Kidney epithelial cell (primary cell): Measurements from ENCODE around the gene TBX4. TPM values are rescaled to one million over a fixed set of nuclear protein-coding genes. Genes with fewer than 3 reads are reported as not detected.

ENCODE experiments used
- DNase-seq: peaks from one replicate; pipeline ENCODE4 v3.0.0-alpha.2; 2010; ENCODE audit warnings: low read depth
- H3K27me3 ChIP-seq: 2 replicates; pipeline ENCODE4 v1.6.0; 2011; ENCODE audit warnings: low read length; ENCODE audit not compliant: control insufficient read depth, insufficient read depth
- H3K36me3 ChIP-seq: 2 replicates; pipeline ENCODE4 v1.5.1; 2011; ENCODE audit warnings: low read length; ENCODE audit not compliant: control insufficient read depth, insufficient read depth
- H3K4me3 ChIP-seq: 2 replicates; pipeline ENCODE4 v1.5.1; 2011; ENCODE audit warnings: low read depth, mild to moderate bottlenecking, control low read depth, low read length
- CTCF ChIP-seq: IDR thresholded peaks from 2 replicates; pipeline ENCODE4 v1.5.1; 2011; ENCODE audit warnings: mild to moderate bottlenecking, moderate library complexity, low read length, control low read depth, inconsistent platforms; ENCODE audit not compliant: insufficient read depth, poor library complexity, severe bottlenecking
- total RNA-seq: library from RNA; depleted of rRNA; stranded (reverse); fragments of >200 nt; gene quantifications from 2 replicates; pipeline ENCODE4 v1.2.3, GENCODE V29; 2015

Gene TBX4
- total RNA-seq, 1 donor from 2014 or later: not detected

- no peak for TF ChIP-seq CTCF
- Histone ChIP-seq H3K4me3 (no peak overlapping the region), H3K36me3 (no peaks in the 10 kb centered on the region), H3K27me3 (peaks cover 55% of the 10 kb centered on the region)
- no peak for DNase-seq
Measured at GRCh38 chr17:61450641-61451537, 1.3 kb upstream of the TBX4 start.

- Histone ChIP-seq H3K4me3 (no peak overlapping the region), H3K27me3 (peaks cover 63% of the 10 kb centered on the region)
Measured at GRCh38 chr17:61451538-61452300, 503 bp upstream of the TBX4 start.

GRCh38 chr17:61453566-61454380, 1.6 kb downstream of the TBX4 start:
- no peak overlapping the region for H3K4me3 ChIP-seq

More at GRCh38 chr17:61451538-61452300, 503 bp upstream of the TBX4 start:
- no peaks in the 10 kb centered on the region for H3K36me3 ChIP-seq
- DNase-seq: no peak
- no peak for TF ChIP-seq CTCF

GRCh38 chr17:61454381-61455323, 2.4 kb downstream of the TBX4 start:
- DNase-seq: no peak
- peaks cover 85% of the 10 kb centered on the region for H3K27me3 ChIP-seq
- no peaks in the 10 kb centered on the region for H3K36me3 ChIP-seq
- no peak overlapping the region for H3K4me3 ChIP-seq
- no peak for TF ChIP-seq CTCF

More at GRCh38 chr17:61453566-61454380, 1.6 kb downstream of the TBX4 start:
- Histone ChIP-seq H3K36me3 (no peaks in the 10 kb centered on the region), H3K27me3 (peaks cover 77% of the 10 kb centered on the region)
- TF ChIP-seq CTCF: no peak
- no peak for DNase-seq
